ENCODE measurements around the gene MORC1.

GRCh38 chr3:109070211-109070610 lies 47.7 kb downstream of the MORC1 start:
- TF ChIP-seq CTCF (IDR thresholded peaks at IDR 0.05) (no peak), POLR2A (IDR thresholded peaks at IDR 0.05) (no peak)
